ENCODE measurements around the gene IGFBP2. TPM values are rescaled to one million over a fixed set of nuclear protein-coding genes. Genes with fewer than 3 reads are reported as not detected.

Gene IGFBP2
- total and polyA plus RNA-seq, 9 of the 15 experiments (the other 6 are each of a cell fraction or from before 2014, with no cell fraction given) = 0.93 TPM; not detected in 8

DNA sequence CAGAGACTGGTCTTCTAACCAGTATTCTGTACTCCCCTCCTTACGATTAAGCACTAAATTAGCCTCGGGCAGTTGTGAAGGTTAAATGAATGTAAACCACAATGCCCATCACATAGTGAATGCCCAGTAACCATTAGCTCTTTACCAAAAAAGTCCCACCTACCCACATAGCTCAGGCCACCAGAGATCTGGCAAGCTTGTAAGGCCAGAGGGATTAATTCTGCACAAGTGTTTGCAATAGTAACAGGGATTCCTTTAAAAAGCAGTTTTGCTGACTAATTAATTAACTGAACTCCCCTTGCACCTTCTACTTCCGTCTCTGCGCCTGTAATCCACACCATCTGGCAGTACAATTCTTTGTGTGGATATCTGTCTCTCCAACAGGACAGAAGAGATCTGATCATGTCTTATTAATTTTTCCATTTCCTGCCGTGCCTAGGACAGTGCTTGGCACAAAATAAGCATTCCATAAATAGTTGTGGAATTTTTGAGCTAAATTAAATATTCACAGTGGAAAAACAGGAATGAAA is 36.2 kb upstream of the IGFBP2 start:
- 0 out of 2 replicates have a peak overlapping the region, but pooled peaks have one; percentile 24 for H2AFZ ChIP-seq (ENCODE audit: low read depth, low read length)
- H3K27ac ChIP-seq (ENCODE audit: extremely low read depth, low read depth, low read length) = no peak overlapping the region
- no TSS peak for BruUV-seq (replicated peaks)
- H4K20me1 ChIP-seq (replicated peaks; ENCODE audit: control insufficient read depth, insufficient read depth, low read length) = no peaks in the 10 kb centered on the region
- ChIA-PET POLR2A (interaction anchor here (1.2 kb wide), 1 partner anchor 10 kb away, joined by 3 read pairs; no protein-coding TSS in a partner anchor), CTCF (ENCODE audit: low intra/inter-chr PET ratio) (interaction anchor here (0.6 kb wide), 1 partner anchor 22 kb away, joined by 3 read pairs; no protein-coding TSS in a partner anchor)
- H3K4me3 ChIP-seq = no peak overlapping the region
- no peaks in the 10 kb centered on the region for H3K9me3 ChIP-seq (replicated peaks; ENCODE audit: control insufficient read depth, insufficient read depth, low read depth, low read length)
- H3K4me1 ChIP-seq (replicated peaks in 1 of 2; ENCODE audit: control insufficient read depth in 2 of 2, insufficient read depth in 2 of 2, low read length in 2 of 2) = peaks cover 0 to 7% of the 10 kb centered on the region in 2 experiments; a peak in 1 of 5 replicates
- ATAC-seq (no peak), DNase-seq (ENCODE audit: extremely low read depth in 1 of 4, low spot score in 3 of 4) (no peak), FAIRE-seq (no peak)
- intact Hi-C loops (cut with micrococcal nuclease) = no loop called here
- TF ChIP-seq, protein P1, sequence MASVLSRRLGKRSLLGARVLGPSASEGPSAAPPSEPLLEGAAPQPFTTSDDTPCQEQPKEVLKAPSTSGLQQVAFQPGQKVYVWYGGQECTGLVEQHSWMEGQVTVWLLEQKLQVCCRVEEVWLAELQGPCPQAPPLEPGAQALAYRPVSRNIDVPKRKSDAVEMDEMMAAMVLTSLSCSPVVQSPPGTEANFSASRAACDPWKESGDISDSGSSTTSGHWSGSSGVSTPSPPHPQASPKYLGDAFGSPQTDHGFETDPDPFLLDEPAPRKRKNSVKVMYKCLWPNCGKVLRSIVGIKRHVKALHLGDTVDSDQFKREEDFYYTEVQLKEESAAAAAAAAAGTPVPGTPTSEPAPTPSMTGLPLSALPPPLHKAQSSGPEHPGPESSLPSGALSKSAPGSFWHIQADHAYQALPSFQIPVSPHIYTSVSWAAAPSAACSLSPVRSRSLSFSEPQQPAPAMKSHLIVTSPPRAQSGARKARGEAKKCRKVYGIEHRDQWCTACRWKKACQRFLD (CRISPR knock-in tag; IDR thresholded peaks at IDR 0.05) = no peak
- TF ChIP-seq MAFG (tag; conservative IDR thresholded peaks at IDR 0.05) (peak; percentile 74), NR2F6 (CRISPR knock-in tag; IDR thresholded peaks at IDR 0.05) (no peak), C11orf30 (IDR thresholded peaks at IDR 0.05; ENCODE audit: low read depth) (peak; percentile 72; the same call in 1 of the 2 replicates), ZNF316 (IDR thresholded peaks at IDR 0.05) (peak; percentile 77), XRCC5 (IDR thresholded peaks at IDR 0.05; ENCODE audit: low read depth, low read length) (no peak), MAFF (IDR thresholded peaks at IDR 0.05; ENCODE audit: low read length) (peak; percentile 35; the same call in 1 of the 2 replicates)
- no peak overlapping the region for H3K4me2 ChIP-seq (ENCODE audit: insufficient read depth, low read length)
- in situ Hi-C loops (cut with MboI) = no loop called here
- no peak overlapping the region for H3K9ac ChIP-seq (ENCODE audit: insufficient read depth in 1 of 2, low read depth in 2 of 2, low read length in 2 of 2)
- no peaks in the 10 kb centered on the region for H3K36me3 ChIP-seq (ENCODE audit: control insufficient read depth, insufficient read depth, low read length)
- 9% methylated on average over 5 of the region's 5 CpGs for WGBS (ENCODE audit: insufficient coverage, low coverage, missing lambda C conversion rate)
- H3K9me1 ChIP-seq (ENCODE audit: control insufficient read depth, insufficient read depth, low read length) = no peaks in the 10 kb centered on the region
- peaks cover 0 to 20% of the 10 kb centered on the region in 2 experiments; a peak in 3 of 5 replicates for H3K27me3 ChIP-seq (ENCODE audit: control insufficient read depth in 2 of 2, insufficient read depth in 2 of 2, low read length in 2 of 2)
- no peaks in the 10 kb centered on the region for H3K79me2 ChIP-seq (ENCODE audit: control insufficient read depth, insufficient read depth, low read length)
